NCI-H146 treated with DMSO at 0.1 percent for 48 hours (cell line): ENCODE results near the gene PER2.
A peak's percentile ranks its signal among the peaks of the same experiment; 100 is the strongest.

Experiments used
- DNase-seq: peaks from one replicate; lab custom pipeline; 2025; ENCODE audit not compliant: unreplicated experiment; lab: John Stamatoyannopoulos, UW

Gene PER2

GRCh38 chr2:238251331-238251730, 37.1 kb downstream of the PER2 start:
- DNase-seq, result no peak

GRCh38 chr2:238250896-238251295, 37.5 kb downstream of the PER2 start:
- DNase-seq, result no peak

GRCh38 chr2:238247841-238248453, 40.5 kb downstream of the PER2 start:
- DNase-seq, result no peak

- no peak for DNase-seq
These were observed 41.2 kb downstream of the PER2 start for GRCh38 chr2:238247002-238247822.

GRCh38 chr2:238244151-238244550, 44.3 kb downstream of the PER2 start:
- DNase-seq, result no peak

GRCh38 chr2:238243496-238244076, 44.8 kb downstream of the PER2 start:
- DNase-seq, result no peak

GRCh38 chr2:238242731-238243495, 45.5 kb downstream of the PER2 start:
- DNase-seq, result no peak

GRCh38 chr2:238241970-238242369, 46.4 kb downstream of the PER2 start:
- DNase-seq, result no peak

- peak; percentile 90 for DNase-seq
These were observed 47.4 kb downstream of the PER2 start for GRCh38 chr2:238240757-238241711.

GRCh38 chr2:238239863-238240756, 48.3 kb downstream of the PER2 start, which contains the start of gene HES6:
Gene HES6, minus strand, starts transcription at chr2:238240038. Its CDS starts 133 bp downstream, at chr2:238239905.
- DNase-seq, result peak; percentile 92

- no peak for DNase-seq
These were observed 48.9 kb downstream of the PER2 start for GRCh38 chr2:238239543-238239862.

GRCh38 chr2:238238766-238239542, 49.5 kb downstream of the PER2 start:
- DNase-seq, result no peak

- no peak for DNase-seq
These were observed 50.1 kb downstream of the PER2 start for GRCh38 chr2:238238311-238238765.

GRCh38 chr2:238237431-238238135, 50.8 kb downstream of the PER2 start:
- no peak for DNase-seq

- no peak for DNase-seq
These were observed 51.8 kb downstream of the PER2 start for GRCh38 chr2:238236571-238236970.

GRCh38 chr2:238235856-238236255, 52.6 kb downstream of the PER2 start:
- no peak for DNase-seq

- no peak for DNase-seq
These were observed 53.1 kb downstream of the PER2 start for GRCh38 chr2:238235331-238235732.

- no peak for DNase-seq
These were observed 54.8 kb downstream of the PER2 start for GRCh38 chr2:238233625-238234024.
